GM18520 (cell line): ENCODE data around the gene XKR8.
"Not testable (repeated sequence)": the region's sequence is repeated elsewhere in the genome, so short reads cannot be mapped to it uniquely, and the experiment has no call there.

Experiments used
- ATAC-seq: cut with Tn5 transposase; IDR thresholded peaks from one replicate; pipeline ENCODE4 v1.9.1; 2021; ENCODE audit not compliant: unreplicated experiment

The XKR8 gene

GRCh38 chr1:27981145-27981544 is 21.4 kb downstream of the XKR8 start:
- no peak for ATAC-seq

GRCh38 chr1:27990920-27991537 is 31.3 kb downstream of the XKR8 start:
- ATAC-seq: no peak

- ATAC-seq: no peak
These were observed 32.5 kb downstream of the XKR8 start for GRCh38 chr1:27992276-27992675.

- ATAC-seq: no peak
These were observed 33.5 kb downstream of the XKR8 start for GRCh38 chr1:27993241-27993640.

GRCh38 chr1:27994060-27994459 is 34.3 kb downstream of the XKR8 start:
- ATAC-seq: no peak

- not testable (repeated sequence) for ATAC-seq
These were observed 34.8 kb downstream of the XKR8 start for GRCh38 chr1:27994526-27994925.

GRCh38 chr1:27999055-27999454 is 39.3 kb downstream of the XKR8 start:
- no peak for ATAC-seq

- ATAC-seq: no peak
These were observed 42.8 kb downstream of the XKR8 start for GRCh38 chr1:28002600-28002999.

- ATAC-seq: not testable (repeated sequence)
These were observed 43.3 kb downstream of the XKR8 start for GRCh38 chr1:28003117-28003516.

- ATAC-seq: no peak
These were observed 51.2 kb downstream of the XKR8 start for GRCh38 chr1:28010969-28011368.
